ENCODE data around the gene PKDCC. TPM values are rescaled to one million over a fixed set of nuclear protein-coding genes. Genes with fewer than 3 reads are reported as not detected.

Gene PKDCC
- total and polyA plus RNA-seq, 2 donors (not counting 1 experiment from before 2014, with no cell fraction given) = 0.20 to 0.82 TPM

DNA sequence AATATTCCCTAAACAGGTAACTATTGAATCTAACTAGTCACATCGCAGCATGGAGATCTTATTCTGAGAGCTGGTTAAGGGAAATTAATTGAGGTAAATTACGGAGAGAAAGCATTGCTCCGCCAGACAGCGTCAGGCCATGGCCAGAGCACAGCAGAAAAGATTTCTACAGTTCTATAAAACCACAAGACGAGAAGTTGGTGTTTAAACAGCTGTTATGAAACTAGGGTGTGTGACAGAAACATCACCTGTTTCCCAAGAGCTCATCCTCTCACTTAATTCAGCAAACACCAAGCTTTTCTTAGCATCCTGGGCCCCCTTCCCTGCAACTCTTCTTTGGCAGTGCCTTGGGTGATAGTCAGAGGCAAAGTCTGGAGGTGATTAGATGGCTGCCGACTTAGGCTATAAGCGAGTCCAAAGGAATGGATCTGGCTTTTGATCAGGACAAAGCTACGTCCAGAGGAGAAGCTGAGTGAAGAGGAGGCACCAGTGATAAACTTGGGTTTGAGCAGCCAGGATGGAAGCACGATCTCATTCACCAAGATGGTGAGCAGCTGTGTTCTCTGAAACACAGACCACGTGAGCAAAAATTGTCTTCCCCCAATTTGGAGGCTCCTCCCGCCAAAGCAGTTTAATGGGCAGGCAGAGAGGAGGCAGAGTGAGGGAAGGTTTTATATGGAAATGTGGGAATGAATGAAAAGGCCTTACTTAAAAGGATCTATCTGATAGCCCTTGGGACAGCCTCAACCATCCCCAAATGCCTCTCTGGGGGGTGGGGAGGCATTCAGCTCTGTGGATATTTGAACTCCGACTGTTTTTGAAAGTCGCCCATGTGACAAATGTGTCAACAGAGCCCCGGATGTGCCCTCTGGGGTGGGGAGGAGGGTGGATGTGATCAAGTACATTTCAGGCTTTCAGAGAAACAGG, 57.8 kb downstream of the PKDCC start:
- Histone ChIP-seq H2AFZ (ENCODE audit: insufficient read depth, low read depth, low read length, poor library complexity, severe bottlenecking) (peak overlapping the region; percentile 59), H3K27ac (ENCODE audit: low read length in 2 of 2) (peak overlapping the region; percentile 98 to 99), H4K20me1 (ENCODE audit: control insufficient read depth, insufficient read depth, low read length, poor library complexity, severe bottlenecking) (no peaks in the 10 kb centered on the region), H3K4me3 (ENCODE audit: control extremely low read depth in 1 of 5, extremely low read depth in 1 of 5, insufficient read depth in 1 of 5, low read depth in 2 of 5, low read length in 4 of 5) (peak overlapping the region; percentile 21 to 59 (median 36)), H3K79me2 (ENCODE audit: control insufficient read depth, insufficient read depth, low read length) (peaks cover 23% of the 10 kb centered on the region), H3K36me3 (replicated peaks in 1 of 2; ENCODE audit: control extremely low read depth in 1 of 2, control insufficient read depth in 1 of 2, extremely low read depth in 1 of 2, insufficient read depth in 2 of 2, low read length in 1 of 2) (no peaks in the 10 kb centered on the region), H3K4me1 (ENCODE audit: control insufficient read depth in 2 of 2, insufficient read depth in 2 of 2, low read length in 2 of 2) (peaks cover 91 to 97% of the 10 kb centered on the region in 2 donors), H3K4me2 (replicated peaks; ENCODE audit: low read depth, low read length, poor library complexity, severe bottlenecking) (peak overlapping the region; percentile 94), H3K9ac (ENCODE audit: low read length) (peak overlapping the region; percentile 65), H3K27me3 (replicated peaks in 1 of 4; ENCODE audit: control extremely low read depth in 1 of 4, control insufficient read depth in 3 of 4, insufficient read depth in 4 of 4, low read length in 3 of 4) (no peaks in the 10 kb centered on the region), H3K9me3 (ENCODE audit: control extremely low read depth in 1 of 3, control insufficient read depth in 2 of 3, insufficient read depth in 1 of 3, low read length in 2 of 3) (peaks cover 0 to 4% (median 0%) of the 10 kb centered on the region in 3 donors)
- 22% methylated on average over 8 of the region's 14 CpGs for WGBS (ENCODE audit: insufficient coverage)
- no peak for TF ChIP-seq EZH2 (IDR thresholded peaks at IDR 0.05; ENCODE audit: borderline replicate concordance, insufficient read depth, low read depth, low read length, poor library complexity, severe bottlenecking)
- TF ChIP-seq, protein P1, sequence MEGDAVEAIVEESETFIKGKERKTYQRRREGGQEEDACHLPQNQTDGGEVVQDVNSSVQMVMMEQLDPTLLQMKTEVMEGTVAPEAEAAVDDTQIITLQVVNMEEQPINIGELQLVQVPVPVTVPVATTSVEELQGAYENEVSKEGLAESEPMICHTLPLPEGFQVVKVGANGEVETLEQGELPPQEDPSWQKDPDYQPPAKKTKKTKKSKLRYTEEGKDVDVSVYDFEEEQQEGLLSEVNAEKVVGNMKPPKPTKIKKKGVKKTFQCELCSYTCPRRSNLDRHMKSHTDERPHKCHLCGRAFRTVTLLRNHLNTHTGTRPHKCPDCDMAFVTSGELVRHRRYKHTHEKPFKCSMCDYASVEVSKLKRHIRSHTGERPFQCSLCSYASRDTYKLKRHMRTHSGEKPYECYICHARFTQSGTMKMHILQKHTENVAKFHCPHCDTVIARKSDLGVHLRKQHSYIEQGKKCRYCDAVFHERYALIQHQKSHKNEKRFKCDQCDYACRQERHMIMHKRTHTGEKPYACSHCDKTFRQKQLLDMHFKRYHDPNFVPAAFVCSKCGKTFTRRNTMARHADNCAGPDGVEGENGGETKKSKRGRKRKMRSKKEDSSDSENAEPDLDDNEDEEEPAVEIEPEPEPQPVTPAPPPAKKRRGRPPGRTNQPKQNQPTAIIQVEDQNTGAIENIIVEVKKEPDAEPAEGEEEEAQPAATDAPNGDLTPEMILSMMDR (IDR thresholded peaks at IDR 0.05) = no peak
- ChIA-PET CTCF (interaction anchor here (0.7 to 5.1 kb wide), 18 partner anchors 8 to 151 kb away, joined by 3 to 37 read pairs (median 4); no protein-coding TSS in a partner anchor), POLR2A (interaction anchor here (0.6 to 3.8 kb wide), 9 partner anchors 12 to 77 kb away, joined by 3 to 28 read pairs (median 7); partner anchors contain the start of gene EML4)
- H3K27me3 Mint-ChIP-seq = no peaks in the 10 kb centered on the region
- intact Hi-C loops (cut with micrococcal nuclease) = loop anchor here (10.0 kb wide), 1 partner anchor 1049 kb away; no protein-coding TSS in a partner anchor
- DNase-seq = peak; percentile 87
- peaks cover 35% of the 10 kb centered on the region for H3K4me1 Mint-ChIP-seq
- peak; percentile 29 for ATAC-seq (ENCODE audit: low read depth)
- no peak overlapping the region for H3K27ac Mint-ChIP-seq
- H3K9me3 Mint-ChIP-seq (ENCODE audit: insufficient read depth) = no peaks in the 10 kb centered on the region
- no peak overlapping the region for H3K4me3 Mint-ChIP-seq
